ENCODE results near the gene RIPOR1.

Gene RIPOR1

GRCh38 chr16:67562918-67563707 is 34.5 kb downstream of the RIPOR1 start:
- no peaks in the 10 kb centered on the region for H3K9me3 ChIP-seq (ENCODE audit: control insufficient read depth, low read length)
- peak; percentile 80 for DNase-seq (ENCODE audit: low read depth)

DNA sequence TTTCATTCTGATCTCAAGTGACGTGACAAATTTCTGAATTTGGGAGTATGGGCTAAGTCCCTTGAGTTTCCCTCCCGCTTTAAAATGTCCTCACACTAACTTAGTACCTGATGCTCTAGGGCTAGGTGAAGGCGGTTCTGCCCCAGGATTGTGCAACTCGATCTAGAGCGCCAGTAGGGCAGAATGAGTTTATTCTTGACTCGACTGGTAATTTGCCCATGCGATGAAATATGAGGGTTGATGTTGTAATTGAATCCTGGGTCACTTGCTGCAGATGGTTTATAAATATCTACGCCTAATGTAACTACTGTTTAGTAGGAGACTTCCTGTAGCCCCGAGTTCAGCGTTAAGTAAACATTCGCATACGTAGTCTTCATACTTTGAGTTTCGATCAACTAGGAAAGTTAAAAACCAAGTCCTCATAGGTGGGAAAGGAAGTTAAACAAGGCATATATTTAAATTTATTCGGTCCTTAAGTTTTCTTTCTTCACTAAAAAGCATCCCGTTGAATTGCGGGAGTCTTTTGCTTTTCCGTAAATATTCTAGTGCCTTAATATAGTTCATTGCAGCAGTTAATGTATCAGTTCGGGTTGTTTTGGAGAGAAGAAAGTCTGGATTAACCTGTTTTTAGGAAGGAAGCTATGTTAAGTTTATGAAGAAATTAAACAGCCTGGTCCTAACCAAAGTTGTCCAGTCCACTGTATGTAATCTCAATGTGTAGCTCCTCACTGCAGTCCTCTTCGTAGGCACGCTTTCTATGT is 35.3 kb downstream of the RIPOR1 start:
- peak overlapping the region; percentile 98 for H3K9ac ChIP-seq (ENCODE audit: low read length)
- peak overlapping the region; percentile 93 for H3K4me3 ChIP-seq (ENCODE audit: low read length)
- H3K27me3 ChIP-seq (replicated peaks; ENCODE audit: control insufficient read depth, insufficient read depth, low read length), result no peaks in the 10 kb centered on the region
- H3K4me1 ChIP-seq (ENCODE audit: control insufficient read depth, insufficient read depth, low read length), result peaks cover 18% of the 10 kb centered on the region
- H3K9me3 ChIP-seq (ENCODE audit: control insufficient read depth, low read length), result no peaks in the 10 kb centered on the region
- peak; percentile 89 for DNase-seq (ENCODE audit: low read depth)
- H3K36me3 ChIP-seq (ENCODE audit: control insufficient read depth, insufficient read depth, low read length, severe bottlenecking), result no peaks in the 10 kb centered on the region

More at GRCh38 chr16:67562918-67563707, 34.5 kb downstream of the RIPOR1 start:
- H3K4me3 ChIP-seq (ENCODE audit: low read length), result peak overlapping the region; percentile 93
- peak overlapping the region; percentile 98 for H3K9ac ChIP-seq (ENCODE audit: low read length)
- H3K36me3 ChIP-seq (ENCODE audit: control insufficient read depth, insufficient read depth, low read length, severe bottlenecking), result no peaks in the 10 kb centered on the region
- H3K27me3 ChIP-seq (replicated peaks; ENCODE audit: control insufficient read depth, insufficient read depth, low read length), result no peaks in the 10 kb centered on the region
- peaks cover 18% of the 10 kb centered on the region for H3K4me1 ChIP-seq (ENCODE audit: control insufficient read depth, insufficient read depth, low read length)

DNA sequence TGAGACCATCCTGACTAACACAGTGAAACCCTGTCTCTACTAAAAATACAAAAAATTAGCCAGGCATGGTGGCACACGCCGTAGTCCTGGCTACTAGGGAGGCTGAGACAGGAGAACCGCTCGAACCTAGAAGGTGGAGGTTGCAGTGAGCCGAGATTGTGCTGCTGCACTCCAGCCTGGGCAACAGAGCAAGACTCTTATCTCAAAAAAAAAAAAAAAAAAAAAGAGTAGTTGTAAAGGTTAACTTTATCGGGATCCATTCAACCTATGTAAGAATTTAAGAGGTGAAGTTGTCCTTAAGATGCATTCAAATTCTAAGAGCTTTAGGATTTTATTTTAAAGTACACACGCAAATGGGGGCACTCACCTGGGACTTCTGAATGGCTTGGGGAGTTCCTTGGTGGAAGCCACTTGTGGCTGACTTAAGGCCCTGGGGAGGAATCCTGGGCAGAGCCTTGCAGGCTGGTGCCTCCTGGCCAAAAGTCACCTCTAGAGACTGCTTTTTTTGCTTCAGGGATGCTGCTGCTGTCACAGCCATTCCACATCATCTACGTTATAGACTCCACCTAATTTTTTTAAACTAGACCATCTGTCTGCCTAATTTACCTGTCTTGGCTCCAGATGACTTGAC is 37.0 kb downstream of the RIPOR1 start:
- no peaks in the 10 kb centered on the region for H3K9me3 ChIP-seq (ENCODE audit: control insufficient read depth, low read length)
- H3K4me3 ChIP-seq (ENCODE audit: low read length), result no peak overlapping the region
- no peak overlapping the region for H3K9ac ChIP-seq (ENCODE audit: low read length)
- no peak for DNase-seq (ENCODE audit: low read depth)
- H3K4me1 ChIP-seq (ENCODE audit: control insufficient read depth, insufficient read depth, low read length), result peaks cover 18% of the 10 kb centered on the region
- H3K36me3 ChIP-seq (ENCODE audit: control insufficient read depth, insufficient read depth, low read length, severe bottlenecking), result no peaks in the 10 kb centered on the region
- H3K27me3 ChIP-seq (replicated peaks; ENCODE audit: control insufficient read depth, insufficient read depth, low read length), result no peaks in the 10 kb centered on the region

- Histone ChIP-seq H3K36me3 (ENCODE audit: control insufficient read depth, insufficient read depth, low read length, severe bottlenecking) (peaks cover 6% of the 10 kb centered on the region), H3K4me3 (ENCODE audit: low read length) (no peak overlapping the region), H3K9ac (ENCODE audit: low read length) (no peak overlapping the region), H3K4me1 (ENCODE audit: control insufficient read depth, insufficient read depth, low read length) (peaks cover 13% of the 10 kb centered on the region), H3K9me3 (ENCODE audit: control insufficient read depth, low read length) (no peaks in the 10 kb centered on the region), H3K27me3 (replicated peaks; ENCODE audit: control insufficient read depth, insufficient read depth, low read length) (no peaks in the 10 kb centered on the region)
- DNase-seq (ENCODE audit: low read depth), result peak; percentile 70
Measured at GRCh38 chr16:67571464-67571863, 42.8 kb downstream of the RIPOR1 start.

DNA sequence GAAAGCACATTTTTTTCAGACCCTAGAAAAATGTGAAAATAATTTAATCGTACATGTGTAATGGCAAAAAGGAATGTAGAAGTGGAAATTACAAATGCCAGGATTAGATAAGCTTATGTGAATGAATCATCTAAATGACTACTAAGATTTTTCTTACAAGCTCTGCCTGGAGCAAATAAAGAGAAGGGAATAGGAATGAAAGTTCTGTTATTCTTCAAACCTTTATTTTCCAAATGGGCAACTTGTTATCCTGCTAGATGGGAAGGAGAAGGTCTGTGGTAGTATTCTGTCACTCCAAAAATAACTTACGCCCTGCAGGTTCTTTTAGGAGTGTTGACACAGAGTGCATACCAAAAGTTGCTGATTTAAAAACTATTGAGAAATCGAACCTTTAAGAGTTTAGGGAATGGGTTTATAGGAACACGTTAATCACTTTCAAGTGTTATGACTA is 43.4 kb downstream of the RIPOR1 start:
- Histone ChIP-seq H3K4me1 (ENCODE audit: control insufficient read depth, insufficient read depth, low read length) (peaks cover 13% of the 10 kb centered on the region), H3K9ac (ENCODE audit: low read length) (no peak overlapping the region), H3K36me3 (ENCODE audit: control insufficient read depth, insufficient read depth, low read length, severe bottlenecking) (peaks cover 6% of the 10 kb centered on the region), H3K9me3 (ENCODE audit: control insufficient read depth, low read length) (no peaks in the 10 kb centered on the region), H3K27me3 (replicated peaks; ENCODE audit: control insufficient read depth, insufficient read depth, low read length) (no peaks in the 10 kb centered on the region), H3K4me3 (ENCODE audit: low read length) (no peak overlapping the region)
- peak; percentile 72 for DNase-seq (ENCODE audit: low read depth)

GRCh38 chr16:67579686-67580085 is 51.1 kb downstream of the RIPOR1 start:
- H3K4me3 ChIP-seq (ENCODE audit: low read length), result no peak overlapping the region
- DNase-seq (ENCODE audit: low read depth), result no peak

GRCh38 chr16:67580202-67580601 is 51.6 kb downstream of the RIPOR1 start:
- peaks cover 9% of the 10 kb centered on the region for H3K36me3 ChIP-seq (ENCODE audit: control insufficient read depth, insufficient read depth, low read length, severe bottlenecking)
- H3K4me3 ChIP-seq (ENCODE audit: low read length), result no peak overlapping the region
- no peaks in the 10 kb centered on the region for H3K27me3 ChIP-seq (replicated peaks; ENCODE audit: control insufficient read depth, insufficient read depth, low read length)
- no peak for DNase-seq (ENCODE audit: low read depth)
- H3K9ac ChIP-seq (ENCODE audit: low read length), result no peak overlapping the region
- no peaks in the 10 kb centered on the region for H3K4me1 ChIP-seq (ENCODE audit: control insufficient read depth, insufficient read depth, low read length)
- no peaks in the 10 kb centered on the region for H3K9me3 ChIP-seq (ENCODE audit: control insufficient read depth, low read length)

More at GRCh38 chr16:67579686-67580085, 51.1 kb downstream of the RIPOR1 start:
- Histone ChIP-seq H3K9me3 (ENCODE audit: control insufficient read depth, low read length) (no peaks in the 10 kb centered on the region), H3K36me3 (ENCODE audit: control insufficient read depth, insufficient read depth, low read length, severe bottlenecking) (peaks cover 14% of the 10 kb centered on the region), H3K9ac (ENCODE audit: low read length) (no peak overlapping the region), H3K4me1 (ENCODE audit: control insufficient read depth, insufficient read depth, low read length) (no peaks in the 10 kb centered on the region), H3K27me3 (replicated peaks; ENCODE audit: control insufficient read depth, insufficient read depth, low read length) (no peaks in the 10 kb centered on the region)

DNA sequence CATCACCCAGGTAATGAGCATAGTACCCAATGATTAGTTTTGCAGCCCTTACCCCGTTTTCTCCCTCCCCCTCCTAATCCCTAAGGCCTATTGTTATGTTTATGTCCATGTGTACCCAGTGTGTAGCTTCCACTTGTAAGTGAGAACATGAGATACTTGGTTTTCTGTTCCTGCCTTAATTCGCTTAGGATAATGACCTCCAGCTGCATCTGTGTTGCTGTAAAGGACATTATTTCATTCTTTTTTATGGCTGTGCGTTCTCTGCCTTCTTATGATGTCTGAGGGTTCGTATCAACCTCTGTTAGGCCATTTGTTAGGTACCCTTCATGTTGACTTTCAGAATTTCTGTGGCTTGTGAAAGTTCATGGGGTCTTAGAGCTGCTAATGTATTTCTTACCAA is 64.7 kb downstream of the RIPOR1 start:
- no peaks in the 10 kb centered on the region for H3K27me3 ChIP-seq (replicated peaks; ENCODE audit: control insufficient read depth, insufficient read depth, low read length)
- no peak overlapping the region for H3K9ac ChIP-seq (ENCODE audit: low read length)
- H3K4me3 ChIP-seq (ENCODE audit: low read length), result no peak overlapping the region
- peaks cover 2% of the 10 kb centered on the region for H3K36me3 ChIP-seq (ENCODE audit: control insufficient read depth, insufficient read depth, low read length, severe bottlenecking)
- DNase-seq (ENCODE audit: low read depth), result no peak
- H3K4me1 ChIP-seq (ENCODE audit: control insufficient read depth, insufficient read depth, low read length), result peaks cover 17% of the 10 kb centered on the region
- no peaks in the 10 kb centered on the region for H3K9me3 ChIP-seq (ENCODE audit: control insufficient read depth, low read length)

- DNase-seq (ENCODE audit: low read depth), result no peak
- Histone ChIP-seq H3K9me3 (ENCODE audit: control insufficient read depth, low read length) (no peaks in the 10 kb centered on the region), H3K36me3 (ENCODE audit: control insufficient read depth, insufficient read depth, low read length, severe bottlenecking) (peaks cover 2% of the 10 kb centered on the region), H3K27me3 (replicated peaks; ENCODE audit: control insufficient read depth, insufficient read depth, low read length) (no peaks in the 10 kb centered on the region), H3K4me3 (ENCODE audit: low read length) (no peak overlapping the region), H3K9ac (ENCODE audit: low read length) (no peak overlapping the region), H3K4me1 (ENCODE audit: control insufficient read depth, insufficient read depth, low read length) (peaks cover 21% of the 10 kb centered on the region)
Measured at GRCh38 chr16:67593701-67594100, 65.1 kb downstream of the RIPOR1 start.

GRCh38 chr16:67594256-67594915 is 65.8 kb downstream of the RIPOR1 start:
- DNase-seq (ENCODE audit: low read depth), result no peak
- Histone ChIP-seq H3K36me3 (ENCODE audit: control insufficient read depth, insufficient read depth, low read length, severe bottlenecking) (peaks cover 2% of the 10 kb centered on the region), H3K9ac (ENCODE audit: low read length) (no peak overlapping the region), H3K4me1 (ENCODE audit: control insufficient read depth, insufficient read depth, low read length) (peaks cover 23% of the 10 kb centered on the region), H3K9me3 (ENCODE audit: control insufficient read depth, low read length) (no peaks in the 10 kb centered on the region), H3K27me3 (replicated peaks; ENCODE audit: control insufficient read depth, insufficient read depth, low read length) (no peaks in the 10 kb centered on the region), H3K4me3 (ENCODE audit: low read length) (no peak overlapping the region)

DNA sequence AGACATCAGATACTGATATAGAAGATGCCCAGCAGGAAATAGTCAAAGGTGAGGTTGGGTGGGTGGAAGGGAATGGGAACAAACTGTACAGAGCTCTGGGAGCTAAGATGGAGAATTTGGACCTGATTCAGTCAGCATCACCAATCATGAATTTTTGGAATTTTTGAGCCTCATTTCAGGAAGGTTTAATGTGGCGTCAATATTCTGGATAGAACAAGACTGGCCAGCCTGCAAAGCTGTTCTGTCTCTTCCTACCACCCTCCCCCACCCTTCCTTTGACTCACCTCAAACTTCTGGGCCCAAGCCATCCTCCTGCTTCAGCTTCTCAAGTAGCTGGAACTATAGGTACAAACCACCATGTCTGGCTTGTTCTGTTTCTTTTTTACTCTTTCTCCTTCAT is 66.3 kb downstream of the RIPOR1 start:
- Histone ChIP-seq H3K27me3 (replicated peaks; ENCODE audit: control insufficient read depth, insufficient read depth, low read length) (no peaks in the 10 kb centered on the region), H3K9me3 (ENCODE audit: control insufficient read depth, low read length) (no peaks in the 10 kb centered on the region), H3K9ac (ENCODE audit: low read length) (no peak overlapping the region), H3K4me3 (ENCODE audit: low read length) (no peak overlapping the region), H3K36me3 (ENCODE audit: control insufficient read depth, insufficient read depth, low read length, severe bottlenecking) (no peaks in the 10 kb centered on the region), H3K4me1 (ENCODE audit: control insufficient read depth, insufficient read depth, low read length) (peaks cover 23% of the 10 kb centered on the region)
- DNase-seq (ENCODE audit: low read depth), result peak; percentile 23

All from adipocyte (in vitro differentiated cells).